Measurements from ENCODE around the gene SUV39H1.
"Not testable (repeated sequence)": the region's sequence is repeated elsewhere in the genome, so short reads cannot be mapped to it uniquely, and the experiment has no call there.

SUV39H1 gene

GRCh38 chrX:48696301-48696908, at the start of gene SUV39H1:
TSS of gene SUV39H1 (plus strand) at chrX:48696734. CDS start at chrX:48696785, 51 bp downstream.
- DNase-seq = peak; percentile 19 to 88 (median 71)

- peak in 10 of 14 donors; percentile 0 to 91 (median 18) for DNase-seq
Observed at GRCh38 chrX:48648336-48648751, 48.2 kb upstream of the SUV39H1 start.

GRCh38 chrX:48649102-48649501, 47.4 kb upstream of the SUV39H1 start:
- DNase-seq = no peak

- not testable (repeated sequence) for DNase-seq
Observed at GRCh38 chrX:48652055-48652579, 44.4 kb upstream of the SUV39H1 start.

- peak in 3 of 14 donors; percentile 3 to 11 (median 10) for DNase-seq
Observed at GRCh38 chrX:48654746-48655145, 41.8 kb upstream of the SUV39H1 start.

- not testable (repeated sequence) for DNase-seq
Observed at GRCh38 chrX:48659686-48660085, 36.8 kb upstream of the SUV39H1 start.

GRCh38 chrX:48663241-48663640, 33.3 kb upstream of the SUV39H1 start:
- DNase-seq = no peak

- no peak for DNase-seq
Observed at GRCh38 chrX:48664156-48664555, 32.4 kb upstream of the SUV39H1 start.

GRCh38 chrX:48665991-48666390, 30.5 kb upstream of the SUV39H1 start:
- DNase-seq = no peak

- DNase-seq = no peak
Observed at GRCh38 chrX:48666649-48667048, 29.9 kb upstream of the SUV39H1 start.

GRCh38 chrX:48667509-48667908, 29.0 kb upstream of the SUV39H1 start:
- no peak for DNase-seq

- not testable (repeated sequence) for DNase-seq
Observed at GRCh38 chrX:48668187-48668586, 28.3 kb upstream of the SUV39H1 start.

GRCh38 chrX:48676106-48676892, 20.2 kb upstream of the SUV39H1 start:
- peak; percentile 34 to 91 (median 78) for DNase-seq

- peak in 1 of 14 donors; percentile 40 for DNase-seq
Observed at GRCh38 chrX:48676893-48677270, 19.7 kb upstream of the SUV39H1 start.

GRCh38 chrX:48677516-48677915, 19.0 kb upstream of the SUV39H1 start:
- DNase-seq = peak in 1 of 14 donors; percentile 9

- DNase-seq = peak in 5 of 14 donors; percentile 5 to 17 (median 10)
Observed at GRCh38 chrX:48680467-48680866, 16.1 kb upstream of the SUV39H1 start.

- not testable (repeated sequence) for DNase-seq
Observed at GRCh38 chrX:48680925-48681324, 15.6 kb upstream of the SUV39H1 start.

- no peak for DNase-seq
Observed at GRCh38 chrX:48681539-48682183, 14.9 kb upstream of the SUV39H1 start.

GRCh38 chrX:48682795-48683194, 13.7 kb upstream of the SUV39H1 start:
- not testable (repeated sequence) for DNase-seq

GRCh38 chrX:48683411-48683982, 13.0 kb upstream of the SUV39H1 start, which contains the start of gene WAS:
TSS of gene WAS (plus strand) at chrX:48683799. CDS start at chrX:48683854, 55 bp downstream.
- DNase-seq = peak in 2 of 14 donors; percentile 14 to 36

- no peak for DNase-seq
Observed at GRCh38 chrX:48684134-48684533, 12.4 kb upstream of the SUV39H1 start.

- no peak for DNase-seq
Observed at GRCh38 chrX:48685416-48685815, 11.1 kb upstream of the SUV39H1 start.
